ENCODE measurements around the gene GPR162.

Gene GPR162

DNA sequence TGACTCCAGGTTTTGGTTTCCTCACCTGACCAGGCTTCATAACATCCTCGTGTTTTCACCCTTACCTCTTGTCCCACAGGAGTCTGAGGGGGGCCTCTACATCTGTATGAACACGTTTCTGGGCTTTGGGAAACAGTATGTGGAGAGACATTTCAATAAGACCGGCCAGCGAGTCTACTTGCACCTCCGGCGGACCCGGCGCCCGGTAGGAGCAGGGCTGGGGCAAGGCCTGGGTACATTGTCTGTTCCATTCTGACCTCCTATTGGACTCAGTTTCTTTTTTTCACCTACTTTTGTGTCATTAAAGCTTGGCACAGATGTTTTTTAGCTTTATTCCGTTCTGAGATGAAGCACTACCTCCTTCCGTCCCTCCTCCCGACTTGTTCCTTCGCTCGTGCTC is 33.7 kb downstream of the GPR162 start:
- Histone ChIP-seq H3K9me2 (replicated peaks; ENCODE audit: control insufficient read depth, low read length) (no peaks in the 10 kb centered on the region), H3F3A (ENCODE audit: control insufficient read depth, insufficient read depth) (no peaks in the 10 kb centered on the region; the same call in 1 of the 2 replicates), H3K27ac (ENCODE audit: low read depth, low read length) (no peak overlapping the region), H3K4me2 (ENCODE audit: low read length) (no peak overlapping the region), H3K4me1 (ENCODE audit: control insufficient read depth, low read length) (peaks cover 17% of the 10 kb centered on the region), H4K20me1 (ENCODE audit: control insufficient read depth, insufficient read depth, low read depth, low read length) (no peaks in the 10 kb centered on the region), H3K9me3 (ENCODE audit: control insufficient read depth, insufficient read depth, low read length) (no peaks in the 10 kb centered on the region), H3K27me3 (ENCODE audit: control insufficient read depth, low read length) (no peaks in the 10 kb centered on the region), H3K4me3 (ENCODE audit: low read length) (no peak overlapping the region), H3K36me3 (ENCODE audit: control insufficient read depth, low read length) (peaks cover 70% of the 10 kb centered on the region), H3K79me2 (ENCODE audit: control insufficient read depth, low read length) (peaks cover 37% of the 10 kb centered on the region)
- TF ChIP-seq, protein P1, sequence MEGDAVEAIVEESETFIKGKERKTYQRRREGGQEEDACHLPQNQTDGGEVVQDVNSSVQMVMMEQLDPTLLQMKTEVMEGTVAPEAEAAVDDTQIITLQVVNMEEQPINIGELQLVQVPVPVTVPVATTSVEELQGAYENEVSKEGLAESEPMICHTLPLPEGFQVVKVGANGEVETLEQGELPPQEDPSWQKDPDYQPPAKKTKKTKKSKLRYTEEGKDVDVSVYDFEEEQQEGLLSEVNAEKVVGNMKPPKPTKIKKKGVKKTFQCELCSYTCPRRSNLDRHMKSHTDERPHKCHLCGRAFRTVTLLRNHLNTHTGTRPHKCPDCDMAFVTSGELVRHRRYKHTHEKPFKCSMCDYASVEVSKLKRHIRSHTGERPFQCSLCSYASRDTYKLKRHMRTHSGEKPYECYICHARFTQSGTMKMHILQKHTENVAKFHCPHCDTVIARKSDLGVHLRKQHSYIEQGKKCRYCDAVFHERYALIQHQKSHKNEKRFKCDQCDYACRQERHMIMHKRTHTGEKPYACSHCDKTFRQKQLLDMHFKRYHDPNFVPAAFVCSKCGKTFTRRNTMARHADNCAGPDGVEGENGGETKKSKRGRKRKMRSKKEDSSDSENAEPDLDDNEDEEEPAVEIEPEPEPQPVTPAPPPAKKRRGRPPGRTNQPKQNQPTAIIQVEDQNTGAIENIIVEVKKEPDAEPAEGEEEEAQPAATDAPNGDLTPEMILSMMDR (IDR thresholded peaks at IDR 0.05; ENCODE audit: low read depth, low read length, poor library complexity, severe bottlenecking) = no peak
- no peak for TF ChIP-seq EZH2phosphoT487 (IDR thresholded peaks at IDR 0.05; ENCODE audit: borderline replicate concordance, low read length)

DNA sequence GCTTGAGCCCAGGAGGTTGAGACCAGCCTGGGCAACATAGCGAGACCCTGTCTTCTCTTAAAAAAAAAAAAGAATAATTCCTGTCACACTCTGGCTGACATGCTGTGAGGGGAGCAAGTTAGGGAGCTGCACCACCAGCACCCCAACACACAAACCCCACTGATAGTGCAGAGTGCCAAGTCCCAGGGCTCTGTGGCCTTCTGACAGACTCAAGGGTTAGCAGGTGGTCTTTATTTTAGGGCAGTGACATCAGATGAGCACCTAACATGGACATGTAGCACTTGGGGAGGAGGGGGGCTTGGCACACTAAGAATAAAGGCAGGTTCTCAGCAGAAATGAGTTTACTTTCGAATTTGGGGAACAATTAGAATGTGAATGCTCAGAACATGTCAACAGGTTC is 37.2 kb downstream of the GPR162 start:
- Histone ChIP-seq H3K9me2 (replicated peaks; ENCODE audit: control insufficient read depth, low read length) (no peaks in the 10 kb centered on the region), H3K27me3 (ENCODE audit: control insufficient read depth, low read length) (no peaks in the 10 kb centered on the region), H3K4me2 (ENCODE audit: low read length) (no peak overlapping the region), H3K4me1 (ENCODE audit: control insufficient read depth, low read length) (peaks cover 4% of the 10 kb centered on the region), H3K27ac (ENCODE audit: low read depth, low read length) (no peak overlapping the region), H3K4me3 (ENCODE audit: low read length) (no peak overlapping the region), H3F3A (ENCODE audit: control insufficient read depth, insufficient read depth) (no peaks in the 10 kb centered on the region), H3K36me3 (ENCODE audit: control insufficient read depth, low read length) (peaks cover 89% of the 10 kb centered on the region), H3K79me2 (ENCODE audit: control insufficient read depth, low read length) (peaks cover 16% of the 10 kb centered on the region), H3K9me3 (ENCODE audit: control insufficient read depth, insufficient read depth, low read length) (no peaks in the 10 kb centered on the region), H4K20me1 (ENCODE audit: control insufficient read depth, insufficient read depth, low read depth, low read length) (no peaks in the 10 kb centered on the region)
- no peak for TF ChIP-seq EZH2phosphoT487 (IDR thresholded peaks at IDR 0.05; ENCODE audit: borderline replicate concordance, low read length)
- TF ChIP-seq, protein P1 (IDR thresholded peaks at IDR 0.05; ENCODE audit: low read depth, low read length, poor library complexity, severe bottlenecking) = no peak

DNA sequence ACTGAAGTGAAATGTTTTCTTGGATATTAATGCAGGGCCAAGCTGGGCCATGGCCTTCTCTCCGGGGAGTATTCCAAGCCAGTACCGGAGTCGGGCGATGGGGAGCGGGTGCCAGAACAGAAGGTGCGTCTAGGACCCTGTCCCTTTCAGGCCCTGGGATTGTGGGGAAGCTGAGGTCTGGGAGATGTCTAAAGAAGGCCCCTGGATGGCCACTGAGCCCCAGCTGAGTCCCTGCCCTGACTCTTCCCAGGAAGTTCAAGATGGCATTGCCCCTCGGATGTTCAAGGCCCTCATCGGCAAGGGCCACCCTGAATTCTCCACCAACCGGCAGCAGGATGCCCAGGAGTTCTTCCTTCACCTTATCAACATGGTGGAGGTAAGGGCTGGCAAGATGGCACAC is 38.5 kb downstream of the GPR162 start:
- no peaks in the 10 kb centered on the region for H3K9me3 ChIP-seq (ENCODE audit: control insufficient read depth, insufficient read depth, low read length)
- no peak overlapping the region for H3K27ac ChIP-seq (ENCODE audit: low read depth, low read length)
- H3K4me1 ChIP-seq (ENCODE audit: control insufficient read depth, low read length) = no peaks in the 10 kb centered on the region
- H3K27me3 ChIP-seq (ENCODE audit: control insufficient read depth, low read length) = no peaks in the 10 kb centered on the region
- H3K79me2 ChIP-seq (ENCODE audit: control insufficient read depth, low read length) = peaks cover 2% of the 10 kb centered on the region
- TF ChIP-seq, protein P1 (IDR thresholded peaks at IDR 0.05; ENCODE audit: low read depth, low read length, poor library complexity, severe bottlenecking) = no peak
- no peak for TF ChIP-seq EZH2phosphoT487 (IDR thresholded peaks at IDR 0.05; ENCODE audit: borderline replicate concordance, low read length)
- H3K36me3 ChIP-seq (ENCODE audit: control insufficient read depth, low read length) = peaks cover 94% of the 10 kb centered on the region
- H4K20me1 ChIP-seq (ENCODE audit: control insufficient read depth, insufficient read depth, low read depth, low read length) = no peaks in the 10 kb centered on the region
- no peaks in the 10 kb centered on the region for H3F3A ChIP-seq (ENCODE audit: control insufficient read depth, insufficient read depth)
- no peak overlapping the region for H3K4me3 ChIP-seq (ENCODE audit: low read length)
- no peak overlapping the region for H3K4me2 ChIP-seq (ENCODE audit: low read length)
- no peaks in the 10 kb centered on the region for H3K9me2 ChIP-seq (replicated peaks; ENCODE audit: control insufficient read depth, low read length)

DNA sequence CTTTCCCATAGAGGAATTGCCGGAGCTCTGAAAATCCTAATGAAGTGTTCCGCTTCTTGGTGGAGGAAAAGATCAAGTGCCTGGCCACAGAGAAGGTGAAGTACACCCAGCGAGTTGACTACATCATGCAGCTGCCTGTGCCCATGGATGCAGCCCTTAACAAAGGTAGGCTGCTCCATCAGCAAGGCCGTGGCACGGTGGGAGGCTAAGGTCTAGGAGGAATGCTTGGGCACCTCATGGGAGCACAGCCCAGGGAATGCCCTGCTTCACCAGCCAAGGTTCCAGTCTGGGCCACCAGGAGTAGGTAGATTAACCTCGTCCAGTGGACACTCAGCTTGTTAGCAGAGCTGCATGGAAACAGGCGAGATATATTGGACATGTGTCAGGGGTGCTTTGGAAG is 39.3 kb downstream of the GPR162 start:
- no peak for TF ChIP-seq EZH2phosphoT487 (IDR thresholded peaks at IDR 0.05; ENCODE audit: borderline replicate concordance, low read length)
- TF ChIP-seq, protein P1 (IDR thresholded peaks at IDR 0.05; ENCODE audit: low read depth, low read length, poor library complexity, severe bottlenecking) = no peak
- peaks cover 93% of the 10 kb centered on the region for H3K36me3 ChIP-seq (ENCODE audit: control insufficient read depth, low read length)

More for the DNA sequence above, 39.3 kb downstream of the GPR162 start:
- H3K4me3 ChIP-seq (ENCODE audit: low read length) = no peak overlapping the region
- no peak overlapping the region for H3K27ac ChIP-seq (ENCODE audit: low read depth, low read length)
- H3K79me2 ChIP-seq (ENCODE audit: control insufficient read depth, low read length) = no peaks in the 10 kb centered on the region
- H3F3A ChIP-seq (ENCODE audit: control insufficient read depth, insufficient read depth) = no peaks in the 10 kb centered on the region
- no peaks in the 10 kb centered on the region for H3K9me2 ChIP-seq (replicated peaks; ENCODE audit: control insufficient read depth, low read length)
- no peaks in the 10 kb centered on the region for H4K20me1 ChIP-seq (ENCODE audit: control insufficient read depth, insufficient read depth, low read depth, low read length)
- no peak overlapping the region for H3K4me2 ChIP-seq (ENCODE audit: low read length)
- H3K4me1 ChIP-seq (ENCODE audit: control insufficient read depth, low read length) = no peaks in the 10 kb centered on the region
- H3K9me3 ChIP-seq (ENCODE audit: control insufficient read depth, insufficient read depth, low read length) = no peaks in the 10 kb centered on the region
- no peaks in the 10 kb centered on the region for H3K27me3 ChIP-seq (ENCODE audit: control insufficient read depth, low read length)
